ENCODE measurements around the gene SRSF3.
"Not testable (repeated sequence)": the region's sequence is repeated elsewhere in the genome, so short reads cannot be mapped to it uniquely, and the experiment has no call there.

SRSF3 gene

GRCh38 chr6:36605560-36606391 lies 11.6 kb downstream of the SRSF3 start:
- peak; percentile 20 for ATAC-seq
- TF ChIP-seq TSHZ2 (CRISPR knock-in tag; IDR thresholded peaks at IDR 0.05) (no peak), TOX (CRISPR knock-in tag; IDR thresholded peaks at IDR 0.05; ENCODE audit: borderline replicate concordance) (no peak), ESRRG (CRISPR knock-in tag; IDR thresholded peaks at IDR 0.05) (no peak)
- TF ChIP-seq, protein P1, sequence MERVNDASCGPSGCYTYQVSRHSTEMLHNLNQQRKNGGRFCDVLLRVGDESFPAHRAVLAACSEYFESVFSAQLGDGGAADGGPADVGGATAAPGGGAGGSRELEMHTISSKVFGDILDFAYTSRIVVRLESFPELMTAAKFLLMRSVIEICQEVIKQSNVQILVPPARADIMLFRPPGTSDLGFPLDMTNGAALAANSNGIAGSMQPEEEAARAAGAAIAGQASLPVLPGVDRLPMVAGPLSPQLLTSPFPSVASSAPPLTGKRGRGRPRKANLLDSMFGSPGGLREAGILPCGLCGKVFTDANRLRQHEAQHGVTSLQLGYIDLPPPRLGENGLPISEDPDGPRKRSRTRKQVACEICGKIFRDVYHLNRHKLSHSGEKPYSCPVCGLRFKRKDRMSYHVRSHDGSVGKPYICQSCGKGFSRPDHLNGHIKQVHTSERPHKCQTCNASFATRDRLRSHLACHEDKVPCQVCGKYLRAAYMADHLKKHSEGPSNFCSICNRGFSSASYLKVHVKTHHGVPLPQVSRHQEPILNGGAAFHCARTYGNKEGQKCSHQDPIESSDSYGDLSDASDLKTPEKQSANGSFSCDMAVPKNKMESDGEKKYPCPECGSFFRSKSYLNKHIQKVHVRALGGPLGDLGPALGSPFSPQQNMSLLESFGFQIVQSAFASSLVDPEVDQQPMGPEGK (CRISPR knock-in tag; IDR thresholded peaks at IDR 0.05; ENCODE audit: borderline replicate concordance): no peak; the same call in 1 of the 2 replicates

- ATAC-seq: not testable (repeated sequence)
These were observed 13.1 kb downstream of the SRSF3 start for GRCh38 chr6:36607305-36607682.

GRCh38 chr6:36607683-36608386 lies 13.7 kb downstream of the SRSF3 start:
- TF ChIP-seq GLIS3 (CRISPR knock-in tag; IDR thresholded peaks at IDR 0.05) (0 out of 2 replicates have a peak, but pooled peaks have one; percentile 44), TCF4 (CRISPR knock-in tag; IDR thresholded peaks at IDR 0.05; ENCODE audit: borderline replicate concordance) (no peak)
- no peak for ATAC-seq

DNA sequence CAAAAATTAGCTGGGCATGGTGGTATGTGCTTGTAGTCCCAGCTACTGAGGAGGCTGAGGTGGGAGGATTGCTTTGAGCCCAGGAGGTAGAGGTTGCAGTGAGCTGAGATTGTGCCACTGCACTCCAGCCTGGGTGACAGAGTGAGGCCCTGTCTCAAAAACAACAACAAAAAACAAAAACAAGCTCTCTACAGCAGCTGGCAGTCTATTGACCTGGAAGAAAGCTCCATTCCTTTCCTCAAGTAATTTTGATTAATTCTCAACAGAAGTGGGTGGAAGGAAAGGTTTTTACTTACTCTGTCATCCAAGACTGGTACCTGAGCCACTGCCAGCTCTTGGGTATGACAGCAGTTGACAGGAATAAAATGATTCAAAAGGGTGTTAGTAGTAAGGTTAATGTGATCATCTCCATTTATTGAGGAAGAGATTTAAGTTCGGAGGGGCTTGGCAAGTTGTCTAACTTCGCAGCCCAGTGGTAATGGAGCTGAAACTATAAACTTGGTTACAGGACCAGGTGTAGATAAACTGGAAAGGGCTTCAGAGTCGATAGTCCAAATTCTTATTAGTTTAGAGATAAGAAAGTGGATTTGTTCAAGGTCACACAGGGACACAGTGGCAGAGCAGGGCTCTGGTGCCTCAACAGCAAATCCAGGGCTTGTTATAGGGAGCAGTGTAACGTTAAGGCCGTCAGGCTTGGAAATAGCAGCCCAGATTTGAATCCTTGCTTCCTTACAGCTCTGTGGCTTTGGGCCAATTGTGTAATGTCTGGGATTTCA lies 14.8 kb downstream of the SRSF3 start:
- no peak for TF ChIP-seq ZFP30 (CRISPR knock-in tag; IDR thresholded peaks at IDR 0.05)
- TF ChIP-seq ESRRG (CRISPR knock-in tag; IDR thresholded peaks at IDR 0.05): no peak
- TF ChIP-seq ZNF565 (CRISPR knock-in tag; conservative IDR thresholded peaks at IDR 0.05; ENCODE audit: low read depth): no peak
- TF ChIP-seq CSRNP3 (CRISPR knock-in tag; IDR thresholded peaks at IDR 0.05): no peak
- TF ChIP-seq, protein P1 (CRISPR knock-in tag; IDR thresholded peaks at IDR 0.05; ENCODE audit: borderline replicate concordance): no peak
- TF ChIP-seq, protein P2, sequence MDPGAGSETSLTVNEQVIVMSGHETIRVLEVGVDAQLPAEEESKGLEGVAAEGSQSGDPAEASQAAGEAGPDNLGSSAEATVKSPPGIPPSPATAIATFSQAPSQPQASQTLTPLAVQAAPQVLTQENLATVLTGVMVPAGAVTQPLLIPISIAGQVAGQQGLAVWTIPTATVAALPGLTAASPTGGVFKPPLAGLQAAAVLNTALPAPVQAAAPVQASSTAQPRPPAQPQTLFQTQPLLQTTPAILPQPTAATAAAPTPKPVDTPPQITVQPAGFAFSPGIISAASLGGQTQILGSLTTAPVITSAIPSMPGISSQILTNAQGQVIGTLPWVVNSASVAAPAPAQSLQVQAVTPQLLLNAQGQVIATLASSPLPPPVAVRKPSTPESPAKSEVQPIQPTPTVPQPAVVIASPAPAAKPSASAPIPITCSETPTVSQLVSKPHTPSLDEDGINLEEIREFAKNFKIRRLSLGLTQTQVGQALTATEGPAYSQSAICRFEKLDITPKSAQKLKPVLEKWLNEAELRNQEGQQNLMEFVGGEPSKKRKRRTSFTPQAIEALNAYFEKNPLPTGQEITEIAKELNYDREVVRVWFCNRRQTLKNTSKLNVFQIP (CRISPR knock-in tag; IDR thresholded peaks at IDR 0.05; ENCODE audit: borderline replicate concordance, low read depth): no peak
- no peak for TF ChIP-seq RARB (CRISPR knock-in tag; IDR thresholded peaks at IDR 0.05)
- TF ChIP-seq PPARA (CRISPR knock-in tag; IDR thresholded peaks at IDR 0.05; ENCODE audit: borderline replicate concordance): no peak
- no peak for TF ChIP-seq TSHZ2 (CRISPR knock-in tag; IDR thresholded peaks at IDR 0.05)
- TF ChIP-seq, protein P3, sequence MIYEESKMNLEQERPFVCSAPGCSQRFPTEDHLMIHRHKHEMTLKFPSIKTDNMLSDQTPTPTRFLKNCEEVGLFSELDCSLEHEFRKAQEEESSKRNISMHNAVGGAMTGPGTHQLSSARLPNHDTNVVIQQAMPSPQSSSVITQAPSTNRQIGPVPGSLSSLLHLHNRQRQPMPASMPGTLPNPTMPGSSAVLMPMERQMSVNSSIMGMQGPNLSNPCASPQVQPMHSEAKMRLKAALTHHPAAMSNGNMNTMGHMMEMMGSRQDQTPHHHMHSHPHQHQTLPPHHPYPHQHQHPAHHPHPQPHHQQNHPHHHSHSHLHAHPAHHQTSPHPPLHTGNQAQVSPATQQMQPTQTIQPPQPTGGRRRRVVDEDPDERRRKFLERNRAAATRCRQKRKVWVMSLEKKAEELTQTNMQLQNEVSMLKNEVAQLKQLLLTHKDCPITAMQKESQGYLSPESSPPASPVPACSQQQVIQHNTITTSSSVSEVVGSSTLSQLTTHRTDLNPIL (CRISPR knock-in tag; IDR thresholded peaks at IDR 0.05; ENCODE audit: low read depth): no peak; the same call in 1 of the 2 replicates
- TF ChIP-seq BACH2 (CRISPR knock-in tag; IDR thresholded peaks at IDR 0.05; ENCODE audit: borderline replicate concordance): no peak
- no peak for TF ChIP-seq ISL1 (CRISPR knock-in tag; IDR thresholded peaks at IDR 0.05)
- ATAC-seq: peak; percentile 14
